Chondrocyte (in vitro differentiated cells): ENCODE measurements around the gene NEDD8. TPM values are rescaled to one million over a fixed set of nuclear protein-coding genes. Genes with fewer than 3 reads are reported as not detected.
A peak's percentile ranks its signal among the peaks of the same experiment; 100 is the strongest.
"Not testable (repeated sequence)": the region's sequence is repeated elsewhere in the genome, so short reads cannot be mapped to it uniquely, and the experiment has no call there.

Source experiments
- DNase-seq: peaks from one replicate; pipeline ENCODE4 v3.0.0; 2021; ENCODE audit warnings: mixed read lengths, low spot score
- H3K27ac Mint-ChIP-seq: one replicate; pipeline ENCODE4 v1.8.0; 2021; ENCODE audit warnings: mild to moderate bottlenecking, moderate library complexity, mixed read lengths; ENCODE audit not compliant: unreplicated experiment
- H3K27me3 Mint-ChIP-seq: 2 replicates; pipeline ENCODE4 v1.8.0; 2021; ENCODE audit warnings: low read depth, mixed read lengths
- H3K36me3 Mint-ChIP-seq: 2 replicates; pipeline ENCODE4 v1.8.0; 2021; ENCODE audit warnings: low read depth, mixed read lengths
- H3K4me1 Mint-ChIP-seq: 2 replicates; pipeline ENCODE4 v1.8.0; 2021; ENCODE audit warnings: low read depth, mild to moderate bottlenecking, mixed read lengths
- H3K4me3 Mint-ChIP-seq: one replicate; pipeline ENCODE4 v1.8.0; 2021; ENCODE audit warnings: mild to moderate bottlenecking, moderate library complexity, mixed read lengths; ENCODE audit not compliant: unreplicated experiment
- H3K9me3 Mint-ChIP-seq: 2 replicates; pipeline ENCODE4 v1.8.0; 2021; ENCODE audit warnings: low read depth, mixed read lengths
- total RNA-seq: library from RNA; stranded (reverse); gene quantifications from 3 replicates; pipeline ENCODE4 v1.2.1, GENCODE V29; 2021
- TF ChIP-seq, protein P1 (sequence below): fragments of 200-600 bp; sonication (generic); IDR thresholded peaks from 2 replicates; pipeline ENCODE4 v1.5.0; 2021; ENCODE audit warnings: antibody characterized with exemption, mild to moderate bottlenecking, moderate library complexity

The NEDD8 gene
- total RNA-seq, 1 donor from 2014 or later = 154 TPM

DNA sequence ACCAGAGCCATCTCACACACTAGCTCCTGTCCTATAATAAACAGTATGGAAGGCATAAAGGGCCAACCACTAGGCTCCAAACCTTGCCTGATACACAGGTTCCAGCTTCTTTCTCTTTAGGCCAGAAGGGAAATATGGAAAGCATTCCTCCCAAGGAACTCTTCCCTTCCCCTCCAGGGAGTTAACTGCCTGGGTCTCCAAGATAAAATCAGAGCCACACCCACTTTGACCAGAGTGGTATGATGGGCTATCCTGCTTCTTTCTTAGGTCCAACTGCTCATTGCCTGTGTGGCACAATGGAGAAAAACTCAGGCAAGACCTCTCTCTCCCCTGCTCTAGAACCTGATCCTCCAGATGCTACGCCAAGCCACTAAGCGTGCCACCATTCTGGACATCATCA is 24.5 kb downstream of the NEDD8 start:
- H3K4me3 Mint-ChIP-seq = no peak overlapping the region
- H3K36me3 Mint-ChIP-seq = peaks cover 30% of the 10 kb centered on the region
- peaks cover 11% of the 10 kb centered on the region for H3K4me1 Mint-ChIP-seq
- DNase-seq = no peak
- peaks cover 5% of the 10 kb centered on the region for H3K9me3 Mint-ChIP-seq
- no peaks in the 10 kb centered on the region for H3K27me3 Mint-ChIP-seq
- TF ChIP-seq, protein P1, sequence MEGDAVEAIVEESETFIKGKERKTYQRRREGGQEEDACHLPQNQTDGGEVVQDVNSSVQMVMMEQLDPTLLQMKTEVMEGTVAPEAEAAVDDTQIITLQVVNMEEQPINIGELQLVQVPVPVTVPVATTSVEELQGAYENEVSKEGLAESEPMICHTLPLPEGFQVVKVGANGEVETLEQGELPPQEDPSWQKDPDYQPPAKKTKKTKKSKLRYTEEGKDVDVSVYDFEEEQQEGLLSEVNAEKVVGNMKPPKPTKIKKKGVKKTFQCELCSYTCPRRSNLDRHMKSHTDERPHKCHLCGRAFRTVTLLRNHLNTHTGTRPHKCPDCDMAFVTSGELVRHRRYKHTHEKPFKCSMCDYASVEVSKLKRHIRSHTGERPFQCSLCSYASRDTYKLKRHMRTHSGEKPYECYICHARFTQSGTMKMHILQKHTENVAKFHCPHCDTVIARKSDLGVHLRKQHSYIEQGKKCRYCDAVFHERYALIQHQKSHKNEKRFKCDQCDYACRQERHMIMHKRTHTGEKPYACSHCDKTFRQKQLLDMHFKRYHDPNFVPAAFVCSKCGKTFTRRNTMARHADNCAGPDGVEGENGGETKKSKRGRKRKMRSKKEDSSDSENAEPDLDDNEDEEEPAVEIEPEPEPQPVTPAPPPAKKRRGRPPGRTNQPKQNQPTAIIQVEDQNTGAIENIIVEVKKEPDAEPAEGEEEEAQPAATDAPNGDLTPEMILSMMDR = no peak
- H3K27ac Mint-ChIP-seq = peak overlapping the region; percentile 41

GRCh38 chr14:24207104-24207551 is 25.0 kb downstream of the NEDD8 start:
- H3K9me3 Mint-ChIP-seq = peaks cover 7% of the 10 kb centered on the region
- H3K27me3 Mint-ChIP-seq = no peaks in the 10 kb centered on the region
- H3K36me3 Mint-ChIP-seq = peaks cover 33% of the 10 kb centered on the region
- DNase-seq = no peak
- H3K4me3 Mint-ChIP-seq = no peak overlapping the region
- TF ChIP-seq, protein P1 = no peak
- peaks cover 7% of the 10 kb centered on the region for H3K4me1 Mint-ChIP-seq
- no peak overlapping the region for H3K27ac Mint-ChIP-seq

DNA sequence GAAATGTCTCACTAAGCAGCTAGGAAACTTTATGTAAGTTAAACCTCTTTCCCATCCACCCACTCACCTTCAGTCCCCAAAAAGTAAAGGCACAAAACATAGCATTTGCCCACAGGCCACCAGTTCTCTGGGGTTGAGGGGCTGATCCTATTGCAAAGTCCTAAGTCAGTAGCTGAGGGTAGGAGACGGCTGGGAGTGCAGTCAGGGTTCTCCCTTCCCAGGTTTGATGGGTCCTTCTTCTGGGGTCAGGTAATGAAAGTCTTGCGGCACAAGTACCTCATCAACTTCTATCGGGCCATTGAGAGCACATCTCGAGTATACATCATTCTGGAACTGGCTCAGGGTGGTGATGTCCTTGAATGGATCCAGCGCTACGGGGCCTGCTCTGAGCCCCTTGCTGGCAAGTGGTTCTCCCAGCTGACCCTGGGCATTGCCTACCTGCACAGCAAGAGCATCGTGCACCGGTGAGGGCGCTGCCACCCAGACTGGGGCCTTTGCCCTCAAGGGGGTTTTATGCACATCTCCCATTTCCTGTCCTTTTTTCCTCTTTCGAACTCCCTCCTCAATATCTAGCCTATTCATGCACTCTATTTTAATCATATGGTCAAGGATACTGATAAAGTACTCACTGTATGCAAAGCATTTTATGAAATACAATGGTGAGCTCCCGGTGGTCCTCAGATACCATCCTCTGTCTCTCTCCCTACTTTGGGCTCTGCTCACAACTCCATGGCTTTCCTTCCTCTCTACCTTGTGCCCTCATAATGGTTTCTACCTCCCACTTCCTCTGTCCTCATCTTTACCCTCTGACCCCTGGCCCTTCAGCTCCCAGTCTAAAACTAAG is 25.7 kb downstream of the NEDD8 start:
- Mint-ChIP-seq H3K4me1 (peaks cover 1% of the 10 kb centered on the region), H3K9me3 (peaks cover 11% of the 10 kb centered on the region), H3K27me3 (no peaks in the 10 kb centered on the region), H3K27ac (no peak overlapping the region), H3K36me3 (peaks cover 37% of the 10 kb centered on the region), H3K4me3 (no peak overlapping the region)
- DNase-seq = no peak
- TF ChIP-seq, protein P1 = no peak

DNA sequence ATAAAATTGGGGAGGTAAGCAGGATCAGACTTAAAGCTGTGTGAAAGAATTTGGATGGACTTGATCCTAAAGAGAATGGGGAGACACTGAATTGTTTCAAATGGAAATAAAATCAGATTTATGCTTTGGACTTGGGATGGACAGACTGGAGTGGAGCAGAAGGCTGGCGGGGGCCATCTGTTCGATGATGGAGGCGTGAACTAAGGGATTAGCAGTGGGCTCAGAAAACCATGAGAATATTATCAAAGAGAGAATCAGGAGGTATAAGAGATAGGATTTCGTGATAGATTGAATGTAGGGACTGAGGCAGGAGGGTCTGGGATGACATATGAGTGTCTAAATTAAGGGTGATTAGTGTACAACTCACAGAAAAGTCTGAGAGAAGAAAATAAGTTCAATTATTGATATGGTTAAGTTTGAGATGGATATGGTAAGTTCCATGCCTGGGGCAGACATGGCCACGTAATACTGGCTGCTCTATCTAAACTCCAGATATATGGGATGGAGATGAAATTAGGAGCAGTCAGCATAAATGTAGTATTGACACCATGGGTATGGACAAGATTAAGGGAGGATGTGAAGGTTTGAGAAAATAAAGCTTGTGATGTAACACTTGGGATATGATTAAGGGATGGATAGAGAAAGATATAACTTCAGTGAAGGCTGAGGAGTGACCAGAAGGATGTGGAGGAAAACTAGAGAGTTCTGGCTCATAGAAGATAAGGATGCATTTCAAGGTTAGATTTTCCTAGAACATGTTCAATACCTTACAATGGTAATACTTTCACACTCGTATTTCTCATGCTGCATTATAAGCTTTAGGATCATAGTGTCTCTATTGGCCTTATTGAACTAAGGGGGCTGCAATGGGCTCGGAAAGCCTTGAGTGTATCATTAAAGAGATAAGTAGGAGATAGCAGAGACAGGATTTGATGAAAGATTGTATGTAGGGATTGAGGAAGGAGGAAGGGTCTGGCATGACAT is 27.7 kb downstream of the NEDD8 start:
- Mint-ChIP-seq H3K9me3 (peaks cover 12% of the 10 kb centered on the region), H3K27ac (no peak overlapping the region), H3K4me3 (no peak overlapping the region), H3K4me1 (no peaks in the 10 kb centered on the region), H3K27me3 (no peaks in the 10 kb centered on the region), H3K36me3 (peaks cover 35% of the 10 kb centered on the region)
- no peak for DNase-seq
- TF ChIP-seq, protein P1 = no peak

GRCh38 chr14:24203249-24203886 is 28.8 kb downstream of the NEDD8 start:
- not testable (repeated sequence) for H3K27me3 Mint-ChIP-seq, DNase-seq, H3K27ac Mint-ChIP-seq, H3K4me1 Mint-ChIP-seq, H3K4me3 Mint-ChIP-seq
- peaks cover 12% of the 10 kb centered on the region for H3K9me3 Mint-ChIP-seq
- H3K36me3 Mint-ChIP-seq = peaks cover 35% of the 10 kb centered on the region

GRCh38 chr14:24202538-24202937 is 29.6 kb downstream of the NEDD8 start:
- not testable (repeated sequence) for DNase-seq, H3K4me1 Mint-ChIP-seq, H3K4me3 Mint-ChIP-seq, H3K27ac Mint-ChIP-seq, H3K27me3 Mint-ChIP-seq
- Mint-ChIP-seq H3K9me3 (peaks cover 12% of the 10 kb centered on the region), H3K36me3 (peaks cover 34% of the 10 kb centered on the region)
